Ovary (tissue), 3 donors: Measurements from ENCODE around the gene GNAI1.

Source experiments
- EP300 ChIP-seq: sonication (generic); formaldehyde crosslinking; IDR thresholded peaks from one replicate; pipeline ENCODE4 v1.6.1; 2017; ENCODE audit warnings: antibody characterized with exemption
- POLR2A ChIP-seq: fragments of 450-650 bp; IDR thresholded peaks from one replicate; pipeline ENCODE4 v1.6.1; 2017; ENCODE audit warnings: antibody characterized with exemption, mild to moderate bottlenecking, moderate library complexity
- TF ChIP-seq, protein P1 (sequence below), 3 donors: fragments of 450-650 bp in 2 of 3; fragments of 200-600 bp in 1 of 3; IDR thresholded peaks; one replicate each; pipeline versions ENCODE4 v1.5.1 to v1.8.0; 2016 to 2022; ENCODE audit warnings: antibody characterized with exemption in 3 of 3, mild to moderate bottlenecking in 1 of 3
- donor health status: DM: no; HTN: no; CAD: no.

DNA sequence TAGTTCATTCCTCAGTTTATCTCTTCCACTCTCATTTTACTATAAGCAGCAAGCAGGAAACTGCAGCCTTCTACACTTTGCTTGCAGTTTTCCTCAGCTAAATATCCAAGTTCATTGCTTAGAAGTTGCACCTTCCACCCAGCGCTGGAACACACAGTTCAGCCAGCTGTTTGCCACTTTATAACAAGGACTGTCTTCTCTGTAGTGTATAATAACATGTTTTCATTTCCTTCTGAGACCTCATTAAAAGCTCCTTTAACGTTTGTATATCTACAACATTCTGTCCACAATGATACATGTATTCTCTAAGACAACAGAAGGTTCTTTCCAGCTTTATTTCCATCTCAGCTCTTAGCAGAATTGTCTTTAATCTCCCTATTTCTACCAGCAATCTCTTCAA, 74.1 kb downstream of the GNAI1 start:
- TF ChIP-seq, protein P1, sequence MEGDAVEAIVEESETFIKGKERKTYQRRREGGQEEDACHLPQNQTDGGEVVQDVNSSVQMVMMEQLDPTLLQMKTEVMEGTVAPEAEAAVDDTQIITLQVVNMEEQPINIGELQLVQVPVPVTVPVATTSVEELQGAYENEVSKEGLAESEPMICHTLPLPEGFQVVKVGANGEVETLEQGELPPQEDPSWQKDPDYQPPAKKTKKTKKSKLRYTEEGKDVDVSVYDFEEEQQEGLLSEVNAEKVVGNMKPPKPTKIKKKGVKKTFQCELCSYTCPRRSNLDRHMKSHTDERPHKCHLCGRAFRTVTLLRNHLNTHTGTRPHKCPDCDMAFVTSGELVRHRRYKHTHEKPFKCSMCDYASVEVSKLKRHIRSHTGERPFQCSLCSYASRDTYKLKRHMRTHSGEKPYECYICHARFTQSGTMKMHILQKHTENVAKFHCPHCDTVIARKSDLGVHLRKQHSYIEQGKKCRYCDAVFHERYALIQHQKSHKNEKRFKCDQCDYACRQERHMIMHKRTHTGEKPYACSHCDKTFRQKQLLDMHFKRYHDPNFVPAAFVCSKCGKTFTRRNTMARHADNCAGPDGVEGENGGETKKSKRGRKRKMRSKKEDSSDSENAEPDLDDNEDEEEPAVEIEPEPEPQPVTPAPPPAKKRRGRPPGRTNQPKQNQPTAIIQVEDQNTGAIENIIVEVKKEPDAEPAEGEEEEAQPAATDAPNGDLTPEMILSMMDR (IDR thresholded peaks at IDR 0.05): no peak
- no peak for TF ChIP-seq POLR2A
- TF ChIP-seq EP300: no peak
